GM21447 (cell line): ENCODE results near the gene SEPSECS.

Experiments
- ATAC-seq: cut with Tn5 transposase; IDR thresholded peaks from one replicate; pipeline ENCODE4 v1.9.1; 2021; ENCODE audit not compliant: unreplicated experiment

The SEPSECS gene

DNA sequence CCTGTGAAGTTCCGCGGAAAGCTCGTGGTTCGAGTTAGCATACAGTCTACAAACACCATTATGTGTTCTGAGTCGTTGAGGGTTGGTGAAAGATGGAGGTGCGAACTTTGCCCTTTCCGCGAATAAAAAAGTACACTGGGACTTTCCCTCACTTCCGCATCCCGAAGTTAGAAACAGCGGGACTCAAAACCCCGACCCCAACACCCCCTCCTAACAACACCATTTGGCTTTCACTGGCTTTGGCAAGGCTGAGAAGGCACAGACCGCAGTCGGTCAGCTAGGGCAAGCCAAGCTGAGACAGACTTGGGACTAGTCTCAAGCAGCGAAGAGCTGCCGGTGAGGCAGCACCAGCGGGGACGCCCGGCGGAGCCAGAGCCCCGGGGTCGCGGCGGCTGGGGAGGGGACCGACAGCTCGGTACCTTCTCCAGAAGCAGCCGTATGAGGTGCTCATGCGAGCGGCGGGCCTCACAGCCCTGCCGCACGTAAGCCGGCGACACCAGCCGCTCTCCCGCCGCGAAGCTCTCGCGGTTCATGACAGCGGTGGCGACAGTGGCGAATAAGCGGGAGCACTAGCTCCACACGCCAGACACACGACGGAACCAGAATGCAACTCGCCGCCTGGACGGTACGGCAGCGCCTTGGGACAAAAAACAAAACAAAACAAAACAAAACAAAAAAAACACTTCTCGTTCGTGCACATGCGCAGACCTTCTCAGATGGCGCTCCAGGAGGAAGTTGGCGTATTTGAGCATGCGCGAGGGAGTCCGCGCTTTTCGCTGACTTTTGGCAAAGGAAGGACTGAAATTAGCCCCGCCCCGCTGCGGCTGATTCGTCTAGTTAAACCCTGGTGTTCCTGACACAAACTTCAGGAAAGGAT, at the start of gene SEPSECS:
TSS of gene SEPSECS (minus strand) at position 613 of the 877 bp plus-strand sequence. CDS start at position 533, 80 bp downstream.
- ATAC-seq, result peak; percentile 82

- no peak for ATAC-seq
Observed at GRCh38 chr4:25209702-25210101, 49.5 kb upstream of the SEPSECS start.

DNA sequence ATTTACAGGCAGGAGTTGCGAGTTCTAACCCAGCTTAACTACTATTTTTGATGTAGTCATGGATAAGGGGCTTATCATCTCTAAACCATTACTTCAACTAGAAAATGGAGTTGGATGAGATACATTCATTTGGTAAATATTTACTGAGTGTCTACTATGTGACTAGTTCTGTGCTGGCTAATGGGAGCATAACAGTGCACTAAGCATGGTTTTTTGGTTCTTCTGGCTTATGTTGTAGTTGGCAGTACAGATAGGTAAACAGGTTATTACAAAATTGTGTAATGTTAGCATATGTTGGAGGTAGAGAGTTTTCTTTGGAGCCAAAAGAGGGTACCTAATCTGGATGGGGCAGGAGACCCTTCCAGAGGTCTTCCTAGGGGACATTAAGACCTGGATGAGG, 47.7 kb upstream of the SEPSECS start:
- no peak for ATAC-seq

DNA sequence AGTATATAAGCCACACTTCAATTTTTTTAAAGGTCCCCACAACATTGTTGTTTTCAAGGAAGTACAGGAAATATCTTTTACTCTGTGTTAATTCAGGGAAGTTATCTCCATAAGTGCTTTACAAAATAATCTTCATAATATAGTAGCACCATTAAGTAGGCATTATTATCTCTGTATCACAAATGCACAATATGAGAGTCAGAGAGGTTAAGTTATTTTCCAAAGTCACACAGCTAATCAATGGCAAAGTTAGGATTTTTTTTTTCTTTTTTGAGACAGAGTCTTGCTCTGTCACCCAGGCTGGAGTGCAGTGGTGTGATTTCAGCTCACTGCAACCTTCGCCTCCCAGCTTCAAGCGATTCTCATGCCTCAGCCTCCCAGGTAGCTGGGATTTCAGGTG, 38.5 kb upstream of the SEPSECS start:
- no peak for ATAC-seq

- no peak for ATAC-seq
Observed at GRCh38 chr4:25190407-25190806, 30.2 kb upstream of the SEPSECS start.

- ATAC-seq, result no peak
Observed at GRCh38 chr4:25184056-25184455, 23.8 kb upstream of the SEPSECS start.

GRCh38 chr4:25182937-25183336, 22.7 kb upstream of the SEPSECS start:
- no peak for ATAC-seq

GRCh38 chr4:25180524-25181131, 20.4 kb upstream of the SEPSECS start:
- peak; percentile 94 for ATAC-seq

- no peak for ATAC-seq
Observed at GRCh38 chr4:25178838-25179261, 18.6 kb upstream of the SEPSECS start.

DNA sequence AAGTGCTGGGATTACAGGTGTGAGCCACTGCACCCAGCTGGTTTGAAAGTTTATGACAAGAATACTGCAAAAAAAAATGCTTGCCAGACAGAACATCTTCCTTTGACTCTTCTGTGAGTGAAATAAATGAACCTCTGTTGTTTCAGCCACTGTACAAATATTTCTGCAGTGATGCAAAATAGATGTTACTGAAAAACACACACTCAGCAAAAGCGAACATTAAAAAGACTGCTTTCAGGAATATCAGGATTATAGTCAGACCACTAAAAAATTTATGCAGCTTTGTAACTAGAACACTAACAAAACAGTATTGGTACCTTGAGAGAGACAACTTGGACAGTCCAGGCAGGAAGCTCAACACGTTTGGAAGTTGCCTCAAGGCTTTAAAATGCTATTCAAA, 16.9 kb upstream of the SEPSECS start:
- ATAC-seq, result no peak

- ATAC-seq, result no peak
Observed at GRCh38 chr4:25174674-25175073, 14.4 kb upstream of the SEPSECS start.

- peak; percentile 77 for ATAC-seq
Observed at GRCh38 chr4:25172961-25173915, 13.0 kb upstream of the SEPSECS start.

DNA sequence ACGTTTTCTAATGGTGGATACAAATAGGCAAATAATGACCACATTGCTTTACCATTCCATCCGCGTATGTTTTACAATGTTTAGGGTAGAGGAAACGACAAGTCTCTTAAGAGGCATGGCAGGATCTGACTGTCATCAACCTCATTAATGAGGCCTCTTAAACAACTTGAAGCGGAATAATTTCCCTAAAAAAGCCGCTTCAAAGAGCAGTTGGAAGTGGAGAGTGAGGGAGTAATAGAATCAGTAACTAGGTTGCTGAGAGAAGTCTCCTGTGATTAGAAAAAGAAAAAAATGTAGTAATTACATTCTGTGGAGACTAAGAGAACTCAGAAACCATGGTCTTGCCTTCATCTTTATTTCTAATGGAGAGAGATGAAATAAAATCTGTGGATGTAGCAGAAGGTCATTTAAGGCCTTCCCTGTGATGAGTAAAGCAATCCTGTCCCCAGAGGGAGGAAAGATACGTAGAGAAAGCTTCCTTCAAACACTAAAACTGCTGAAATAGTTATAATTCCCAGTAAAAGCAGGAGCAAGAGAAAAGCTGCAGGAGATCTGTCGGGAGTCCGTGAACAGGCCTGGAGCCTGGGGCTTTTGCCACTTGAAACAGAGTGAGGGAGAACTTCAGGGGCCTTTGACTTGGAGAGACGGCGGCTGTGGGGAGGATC, 11.1 kb upstream of the SEPSECS start:
- no peak for ATAC-seq

- ATAC-seq, result no peak
Observed at GRCh38 chr4:25169446-25169845, 9.2 kb upstream of the SEPSECS start.

GRCh38 chr4:25165916-25166315, 5.7 kb upstream of the SEPSECS start:
- ATAC-seq, result no peak

GRCh38 chr4:25163196-25163595, 2.9 kb upstream of the SEPSECS start:
- no peak for ATAC-seq

DNA sequence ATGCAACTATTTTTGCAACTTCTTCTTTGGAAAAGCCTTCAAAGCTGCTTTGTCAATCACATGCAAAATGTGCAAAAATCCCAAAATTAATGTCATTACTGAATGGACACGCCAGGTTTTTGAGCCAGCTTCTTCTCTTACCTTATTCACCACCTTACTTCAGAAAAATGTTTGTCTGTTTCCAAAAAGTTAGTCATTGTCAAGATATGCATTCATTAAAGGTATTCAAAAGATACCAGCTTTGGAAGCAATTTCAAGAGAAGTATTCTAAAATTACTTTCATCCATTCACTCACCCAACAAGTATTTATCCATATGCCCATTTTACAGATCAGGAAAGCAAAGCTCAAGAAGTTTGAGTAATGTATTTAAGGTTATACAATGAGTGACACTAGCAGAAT, 2.3 kb upstream of the SEPSECS start:
- no peak for ATAC-seq

GRCh38 chr4:25161593-25161950, 1.3 kb upstream of the SEPSECS start:
- no peak for ATAC-seq

DNA sequence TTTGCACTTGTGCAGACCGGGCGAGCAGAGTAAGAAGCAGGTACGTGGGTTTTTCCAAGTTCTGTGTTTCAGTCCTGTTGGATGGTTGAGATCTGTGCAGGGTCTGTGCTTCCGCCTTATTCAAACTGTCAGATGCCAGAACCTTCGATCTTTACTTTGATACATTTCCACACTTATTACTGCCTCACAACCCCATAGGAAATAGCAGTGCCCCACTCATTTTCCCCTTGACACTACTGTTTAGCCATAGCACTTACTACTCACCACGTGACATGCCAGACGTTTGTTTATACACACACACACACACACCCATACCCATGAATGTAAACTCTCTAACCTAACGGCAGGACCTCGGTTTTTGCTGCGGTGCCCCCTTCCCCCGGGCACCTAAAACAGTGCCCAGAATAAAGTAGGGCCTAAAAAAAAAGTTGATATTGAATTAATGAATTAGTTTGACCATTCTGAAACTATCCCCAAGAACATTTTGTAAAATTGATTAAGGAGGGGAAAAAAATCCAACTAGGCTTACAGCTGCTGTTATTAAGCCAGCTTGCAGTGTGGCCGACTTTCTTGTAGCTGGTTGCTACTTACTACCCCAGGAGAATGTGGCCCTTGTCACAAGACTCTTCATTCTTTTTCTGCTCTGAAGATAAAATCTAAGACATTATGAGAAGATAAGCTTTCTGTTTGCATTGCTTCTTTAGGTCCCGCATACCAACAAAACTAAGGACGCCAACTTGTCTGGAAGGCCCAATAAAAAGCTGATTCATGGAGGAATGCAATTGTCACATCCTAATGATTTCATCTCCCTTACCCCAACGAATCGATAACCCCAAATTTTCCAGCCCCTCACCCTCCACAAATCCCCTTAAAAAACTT, 704 bp upstream of the SEPSECS start:
- peak; percentile 39 for ATAC-seq

DNA sequence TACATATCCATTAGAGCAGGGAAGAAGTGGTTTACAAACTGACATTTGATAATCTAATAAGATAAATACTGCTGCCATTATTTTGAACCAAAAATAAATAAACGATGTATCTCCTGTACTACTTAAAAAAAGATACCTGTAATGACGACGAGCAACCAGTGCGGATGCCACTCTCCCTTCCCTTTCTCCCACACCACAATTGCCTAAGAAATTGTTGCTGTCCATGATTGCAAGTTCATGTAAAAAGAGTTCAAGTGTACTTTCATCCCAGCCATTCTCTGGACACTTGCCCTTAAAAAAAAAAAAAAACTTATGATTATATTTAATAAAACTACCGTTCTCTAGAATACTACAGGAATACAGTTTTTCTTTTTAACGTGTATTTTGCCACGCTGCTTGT, 1.4 kb downstream of the SEPSECS start:
- no peak for ATAC-seq
